ENCODE data around the gene RAB3C. TPM values are rescaled to one million over a fixed set of nuclear protein-coding genes. Genes with fewer than 3 reads are reported as not detected.

RAB3C gene, protein sequence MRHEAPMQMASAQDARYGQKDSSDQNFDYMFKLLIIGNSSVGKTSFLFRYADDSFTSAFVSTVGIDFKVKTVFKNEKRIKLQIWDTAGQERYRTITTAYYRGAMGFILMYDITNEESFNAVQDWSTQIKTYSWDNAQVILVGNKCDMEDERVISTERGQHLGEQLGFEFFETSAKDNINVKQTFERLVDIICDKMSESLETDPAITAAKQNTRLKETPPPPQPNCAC
- total RNA-seq (2022; extraction: Qiagen RNA extraction): not detected in 5 replicates

DNA sequence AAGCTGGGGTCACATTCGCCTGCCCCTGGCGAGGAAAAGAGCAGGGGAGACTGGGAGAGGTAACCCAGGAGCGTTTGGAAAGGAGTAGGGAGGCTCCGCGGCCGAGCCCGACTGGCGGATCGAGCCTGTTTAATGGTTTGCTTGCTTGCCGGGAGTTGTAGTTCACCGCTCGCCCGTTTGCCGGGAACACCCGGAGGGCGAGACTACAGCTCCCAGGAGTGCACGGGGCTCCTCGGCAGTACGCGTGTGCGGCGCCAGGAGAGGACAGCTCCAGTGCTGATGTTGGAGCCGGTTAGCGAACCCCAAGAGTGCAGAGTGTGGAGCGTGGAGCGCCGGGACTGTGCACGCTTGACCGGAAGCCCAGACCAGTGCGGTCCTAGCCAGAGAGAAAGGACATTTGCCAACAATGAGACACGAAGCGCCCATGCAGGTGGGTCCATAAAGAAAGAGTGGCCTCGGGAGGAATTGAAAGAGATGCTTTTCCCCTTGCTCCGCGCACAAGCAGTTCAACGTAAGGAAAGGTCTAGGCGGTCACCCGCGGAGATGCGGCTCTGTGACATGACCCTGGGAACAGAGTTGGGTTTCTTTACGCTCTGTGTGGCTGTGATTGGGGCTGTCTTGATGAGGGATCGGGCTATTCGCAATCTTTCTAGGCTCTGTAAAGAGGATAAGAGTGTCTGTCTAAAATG lies at the start of gene RAB3C:
Gene RAB3C (plus strand): TSS at position 273 of the 689 bp plus-strand sequence. CDS start 134 bp downstream, at position 407.

Other genes starting within 250 kb of the RAB3C start
- gene PLK2, start 123.0 kb upstream of the RAB3C start, total RNA-seq (2022; extraction: Qiagen RNA extraction): 34.3 to 39.3 TPM (median 37.0 TPM) in 5 replicates
- gene GAPT, start 91.6 kb upstream of the RAB3C start, total RNA-seq (2022; extraction: Qiagen RNA extraction): not detected in 5 replicates